NB4 (cell line): ENCODE results near the gene GRID1.

Experiments
- DNase-seq: peaks from one replicate; pipeline ENCODE4 v3.0.0; 2010; ENCODE audit warnings: low read depth
- H3K4me3 ChIP-seq: one replicate; pipeline ENCODE4 v1.5.1; 2011; ENCODE audit warnings: mild to moderate bottlenecking, low read depth, low read length, moderate library complexity
- CTCF ChIP-seq: IDR thresholded peaks from one replicate; pipeline ENCODE4 v1.5.1; 2012; ENCODE audit warnings: low read depth, low read length
- MAX ChIP-seq: IDR thresholded peaks from 2 replicates; pipeline ENCODE4 v1.6.1; 2011; ENCODE audit warnings: low read depth, low read length
- MYC ChIP-seq: IDR thresholded peaks from 2 replicates; pipeline ENCODE4 v1.6.1; 2011; ENCODE audit warnings: low read depth, low read length
- POLR2A ChIP-seq: IDR thresholded peaks from 2 replicates; pipeline ENCODE4 v1.6.1; 2011; ENCODE audit warnings: mild to moderate bottlenecking; ENCODE audit not compliant: insufficient read length; ENCODE audit errors: extremely low read depth

GRID1 gene

GRCh38 chr10:85611746-85612377 lies 754.7 kb downstream of the GRID1 start:
- TF ChIP-seq MAX = no peak
- no peak for TF ChIP-seq MYC
- TF ChIP-seq CTCF = no peak
- TF ChIP-seq POLR2A = no peak
- H3K4me3 ChIP-seq = no peak overlapping the region
- no peak for DNase-seq

GRCh38 chr10:85611093-85611740 lies 755.4 kb downstream of the GRID1 start:
- no peak for DNase-seq
- H3K4me3 ChIP-seq = no peak overlapping the region
- TF ChIP-seq MAX (no peak), POLR2A (no peak)

- no peak for DNase-seq
- no peak for TF ChIP-seq MAX
- TF ChIP-seq MYC = no peak
- TF ChIP-seq POLR2A = no peak
- TF ChIP-seq CTCF = no peak
- no peak overlapping the region for H3K4me3 ChIP-seq
Measured at GRCh38 chr10:85610381-85611092, 756.1 kb downstream of the GRID1 start.

GRCh38 chr10:85609509-85609908 lies 757.1 kb downstream of the GRID1 start:
- no peak for TF ChIP-seq CTCF
- no peak for DNase-seq

GRCh38 chr10:85608706-85609105 lies 757.9 kb downstream of the GRID1 start:
- no peak overlapping the region for H3K4me3 ChIP-seq
- DNase-seq = no peak
- TF ChIP-seq MAX = no peak

More at GRCh38 chr10:85609509-85609908, 757.1 kb downstream of the GRID1 start:
- H3K4me3 ChIP-seq = no peak overlapping the region

GRCh38 chr10:85607043-85607695 lies 759.4 kb downstream of the GRID1 start:
- no peak for DNase-seq
- no peak overlapping the region for H3K4me3 ChIP-seq
- TF ChIP-seq POLR2A = no peak
- TF ChIP-seq MYC = no peak
- TF ChIP-seq CTCF = no peak
- no peak for TF ChIP-seq MAX
